GM12878 (cell line): ENCODE measurements around the gene PRMT7.

ENCODE experiments used
- CREB1 ChIP-seq: IDR thresholded peaks from 2 replicates; pipeline ENCODE4 v1.6.1; 2012; ENCODE audit warnings: low read depth, mild to moderate bottlenecking, inconsistent platforms
- ESRRA ChIP-seq: IDR thresholded peaks from 2 replicates; pipeline ENCODE4 v1.6.1; 2012; ENCODE audit warnings: mild to moderate bottlenecking, low read length, improper control_type of control experiment
- GABPA ChIP-seq: IDR thresholded peaks from 2 replicates; pipeline ENCODE4 v1.6.1; 2014; ENCODE audit warnings: antibody characterized with exemption, low read depth, mild to moderate bottlenecking, inconsistent platforms
- NR2C1 ChIP-seq: fragments of 450-650 bp; IDR thresholded peaks from 2 replicates; pipeline ENCODE4 v1.6.1; 2017; ENCODE audit warnings: antibody characterized with exemption, mild to moderate bottlenecking, moderate library complexity
- POLR2A ChIP-seq: IDR thresholded peaks from 2 replicates; pipeline ENCODE4 v1.6.1; 2011; ENCODE audit warnings: low read depth, mild to moderate bottlenecking, low read length
- ZNF384 ChIP-seq: IDR thresholded peaks from 2 replicates; pipeline ENCODE4 v1.6.1; 2012; ENCODE audit warnings: low read depth, mild to moderate bottlenecking, low read length, improper control_type of control experiment, borderline replicate concordance
- TF ChIP-seq, protein P1 (sequence below): IDR thresholded peaks from 2 replicates; pipeline ENCODE4 v1.6.1; 2012; ENCODE audit warnings: improper control_type of control experiment, low read depth, low read length; ENCODE audit not compliant: insufficient replicate concordance

GRCh38 chr16:68362262-68362913 is 51.6 kb downstream of the PRMT7 start:
- TF ChIP-seq ESRRA: no peak
- no peak for TF ChIP-seq ZNF384
- no peak for TF ChIP-seq POLR2A
- no peak for TF ChIP-seq CREB1
- TF ChIP-seq, protein P1, sequence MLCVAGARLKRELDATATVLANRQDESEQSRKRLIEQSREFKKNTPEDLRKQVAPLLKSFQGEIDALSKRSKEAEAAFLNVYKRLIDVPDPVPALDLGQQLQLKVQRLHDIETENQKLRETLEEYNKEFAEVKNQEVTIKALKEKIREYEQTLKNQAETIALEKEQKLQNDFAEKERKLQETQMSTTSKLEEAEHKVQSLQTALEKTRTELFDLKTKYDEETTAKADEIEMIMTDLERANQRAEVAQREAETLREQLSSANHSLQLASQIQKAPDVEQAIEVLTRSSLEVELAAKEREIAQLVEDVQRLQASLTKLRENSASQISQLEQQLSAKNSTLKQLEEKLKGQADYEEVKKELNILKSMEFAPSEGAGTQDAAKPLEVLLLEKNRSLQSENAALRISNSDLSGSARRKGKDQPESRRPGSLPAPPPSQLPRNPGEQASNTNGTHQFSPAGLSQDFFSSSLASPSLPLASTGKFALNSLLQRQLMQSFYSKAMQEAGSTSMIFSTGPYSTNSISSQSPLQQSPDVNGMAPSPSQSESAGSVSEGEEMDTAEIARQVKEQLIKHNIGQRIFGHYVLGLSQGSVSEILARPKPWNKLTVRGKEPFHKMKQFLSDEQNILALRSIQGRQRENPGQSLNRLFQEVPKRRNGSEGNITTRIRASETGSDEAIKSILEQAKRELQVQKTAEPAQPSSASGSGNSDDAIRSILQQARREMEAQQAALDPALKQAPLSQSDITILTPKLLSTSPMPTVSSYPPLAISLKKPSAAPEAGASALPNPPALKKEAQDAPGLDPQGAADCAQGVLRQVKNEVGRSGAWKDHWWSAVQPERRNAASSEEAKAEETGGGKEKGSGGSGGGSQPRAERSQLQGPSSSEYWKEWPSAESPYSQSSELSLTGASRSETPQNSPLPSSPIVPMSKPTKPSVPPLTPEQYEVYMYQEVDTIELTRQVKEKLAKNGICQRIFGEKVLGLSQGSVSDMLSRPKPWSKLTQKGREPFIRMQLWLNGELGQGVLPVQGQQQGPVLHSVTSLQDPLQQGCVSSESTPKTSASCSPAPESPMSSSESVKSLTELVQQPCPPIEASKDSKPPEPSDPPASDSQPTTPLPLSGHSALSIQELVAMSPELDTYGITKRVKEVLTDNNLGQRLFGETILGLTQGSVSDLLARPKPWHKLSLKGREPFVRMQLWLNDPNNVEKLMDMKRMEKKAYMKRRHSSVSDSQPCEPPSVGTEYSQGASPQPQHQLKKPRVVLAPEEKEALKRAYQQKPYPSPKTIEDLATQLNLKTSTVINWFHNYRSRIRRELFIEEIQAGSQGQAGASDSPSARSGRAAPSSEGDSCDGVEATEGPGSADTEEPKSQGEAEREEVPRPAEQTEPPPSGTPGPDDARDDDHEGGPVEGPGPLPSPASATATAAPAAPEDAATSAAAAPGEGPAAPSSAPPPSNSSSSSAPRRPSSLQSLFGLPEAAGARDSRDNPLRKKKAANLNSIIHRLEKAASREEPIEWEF: no peak
- TF ChIP-seq GABPA: no peak
- TF ChIP-seq NR2C1: no peak
